Upper lobe of left lung (tissue), 4 donors: ENCODE measurements around the gene NDUFAF2.

Source experiments
- POLR2AphosphoS5 ChIP-seq, 2 donors: sonication (generic); formaldehyde crosslinking; IDR thresholded peaks; one replicate each; pipeline ENCODE4 v1.5.1; 2017; ENCODE audit warnings: antibody characterized with exemption in 2 of 2
- TF ChIP-seq, protein P1 (sequence below), 6 experiments: fragments of 450-650 bp in 4 of 6; fragments of 200-600 bp in 2 of 6; sonication (generic) in 2 of 6; IDR thresholded peaks; one replicate each; pipeline ENCODE4 v1.5.1; 2016 to 2019; ENCODE audit warnings: antibody characterized with exemption in 6 of 6

DNA sequence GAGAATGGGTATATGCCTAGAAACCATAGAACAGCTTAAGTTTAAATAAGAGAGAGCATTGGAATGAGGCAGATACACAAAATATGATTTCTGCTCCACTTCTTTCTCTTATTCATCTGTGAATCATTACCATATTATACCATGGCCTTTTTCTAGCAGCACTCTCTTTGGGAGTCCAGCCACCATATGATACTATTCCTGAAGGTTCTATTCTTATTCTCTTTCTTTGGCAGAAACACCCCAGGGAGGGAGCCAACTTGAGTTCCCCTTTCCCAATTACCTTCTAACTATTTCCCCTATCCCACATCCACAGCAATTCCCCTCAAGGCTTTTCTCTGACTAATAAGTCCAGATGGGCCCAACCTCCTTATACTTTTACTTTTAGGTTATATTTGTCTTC is 55.9 kb downstream of the NDUFAF2 start:
- TF ChIP-seq POLR2AphosphoS5 (IDR thresholded peaks at IDR 0.05), result no peak
- TF ChIP-seq, protein P1, sequence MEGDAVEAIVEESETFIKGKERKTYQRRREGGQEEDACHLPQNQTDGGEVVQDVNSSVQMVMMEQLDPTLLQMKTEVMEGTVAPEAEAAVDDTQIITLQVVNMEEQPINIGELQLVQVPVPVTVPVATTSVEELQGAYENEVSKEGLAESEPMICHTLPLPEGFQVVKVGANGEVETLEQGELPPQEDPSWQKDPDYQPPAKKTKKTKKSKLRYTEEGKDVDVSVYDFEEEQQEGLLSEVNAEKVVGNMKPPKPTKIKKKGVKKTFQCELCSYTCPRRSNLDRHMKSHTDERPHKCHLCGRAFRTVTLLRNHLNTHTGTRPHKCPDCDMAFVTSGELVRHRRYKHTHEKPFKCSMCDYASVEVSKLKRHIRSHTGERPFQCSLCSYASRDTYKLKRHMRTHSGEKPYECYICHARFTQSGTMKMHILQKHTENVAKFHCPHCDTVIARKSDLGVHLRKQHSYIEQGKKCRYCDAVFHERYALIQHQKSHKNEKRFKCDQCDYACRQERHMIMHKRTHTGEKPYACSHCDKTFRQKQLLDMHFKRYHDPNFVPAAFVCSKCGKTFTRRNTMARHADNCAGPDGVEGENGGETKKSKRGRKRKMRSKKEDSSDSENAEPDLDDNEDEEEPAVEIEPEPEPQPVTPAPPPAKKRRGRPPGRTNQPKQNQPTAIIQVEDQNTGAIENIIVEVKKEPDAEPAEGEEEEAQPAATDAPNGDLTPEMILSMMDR (IDR thresholded peaks at IDR 0.05), result no peak
